Inflammatory macrophage (primary cell): ENCODE results near the gene ZNF629.
A peak's percentile ranks its signal among the peaks of the same experiment; 100 is the strongest.

Experiments used
- DNase-seq, 2 donors: peaks; one replicate each; pipeline ENCODE4 v3.0.0-alpha.2; 2020 to 2022

Gene ZNF629

GRCh38 chr16:30766206-30766932, 20.6 kb downstream of the ZNF629 start:
- no peak for DNase-seq

GRCh38 chr16:30764816-30765465, 22.1 kb downstream of the ZNF629 start:
- DNase-seq, result no peak

- DNase-seq, result no peak
These were observed 22.9 kb downstream of the ZNF629 start for GRCh38 chr16:30764086-30764485.

- DNase-seq, result no peak
These were observed 23.8 kb downstream of the ZNF629 start for GRCh38 chr16:30762991-30763725.

- peak; percentile 97 to 98 for DNase-seq
These were observed 24.8 kb downstream of the ZNF629 start, which contains the start of the genes CFAP119 and RNF40 for GRCh38 chr16:30761928-30762902. Gene CFAP119 (minus strand): TSS chr16:30762062. CDS start chr16:30761748, 314 bp downstream. Gene RNF40 (plus strand): TSS chr16:30762322. CDS start chr16:30762546, 224 bp downstream.

GRCh38 chr16:30761427-30761927, 25.5 kb downstream of the ZNF629 start:
- DNase-seq, result no peak

GRCh38 chr16:30760577-30761426, 26.2 kb downstream of the ZNF629 start:
- DNase-seq, result no peak

- no peak for DNase-seq
These were observed 26.9 kb downstream of the ZNF629 start for GRCh38 chr16:30760001-30760559.

- DNase-seq, result peak; percentile 46 to 62
These were observed 28.0 kb downstream of the ZNF629 start for GRCh38 chr16:30758988-30759491.

- no peak for DNase-seq
These were observed 29.7 kb downstream of the ZNF629 start for GRCh38 chr16:30757316-30757715.

- DNase-seq, result no peak
These were observed 30.3 kb downstream of the ZNF629 start for GRCh38 chr16:30756781-30757100.

- no peak for DNase-seq
These were observed 30.8 kb downstream of the ZNF629 start for GRCh38 chr16:30755955-30756780.

- DNase-seq, result no peak
These were observed 33.4 kb downstream of the ZNF629 start for GRCh38 chr16:30753596-30753995.

- DNase-seq, result no peak
These were observed 36.0 kb downstream of the ZNF629 start for GRCh38 chr16:30750876-30751465.

GRCh38 chr16:30750201-30750600, 36.8 kb downstream of the ZNF629 start:
- no peak for DNase-seq

GRCh38 chr16:30748634-30749445, 38.2 kb downstream of the ZNF629 start:
- DNase-seq, result peak in 1 of 2 donors; percentile 22

- DNase-seq, result peak; percentile 99 to 100
These were observed 39.0 kb downstream of the ZNF629 start, which contains the start of gene PHKG2 for GRCh38 chr16:30747799-30748633. Gene PHKG2 (plus strand): TSS chr16:30748425. CDS start chr16:30748821, 396 bp downstream.
